Chondrocyte (in vitro differentiated cells): ENCODE data around the gene TMEM254. TPM values are rescaled to one million over a fixed set of nuclear protein-coding genes. Genes with fewer than 3 reads are reported as not detected.

ENCODE experiments used
- DNase-seq: peaks from one replicate; pipeline ENCODE4 v3.0.0; 2021; ENCODE audit warnings: mixed read lengths, low spot score
- H3K27ac Mint-ChIP-seq: one replicate; pipeline ENCODE4 v1.8.0; 2021; ENCODE audit warnings: mild to moderate bottlenecking, moderate library complexity, mixed read lengths; ENCODE audit not compliant: unreplicated experiment
- H3K27me3 Mint-ChIP-seq: 2 replicates; pipeline ENCODE4 v1.8.0; 2021; ENCODE audit warnings: low read depth, mixed read lengths
- H3K36me3 Mint-ChIP-seq: 2 replicates; pipeline ENCODE4 v1.8.0; 2021; ENCODE audit warnings: low read depth, mixed read lengths
- H3K4me1 Mint-ChIP-seq: 2 replicates; pipeline ENCODE4 v1.8.0; 2021; ENCODE audit warnings: low read depth, mild to moderate bottlenecking, mixed read lengths
- H3K4me3 Mint-ChIP-seq: one replicate; pipeline ENCODE4 v1.8.0; 2021; ENCODE audit warnings: mild to moderate bottlenecking, moderate library complexity, mixed read lengths; ENCODE audit not compliant: unreplicated experiment
- H3K9me3 Mint-ChIP-seq: 2 replicates; pipeline ENCODE4 v1.8.0; 2021; ENCODE audit warnings: low read depth, mixed read lengths
- CTCF ChIP-seq: fragments of 200-600 bp; sonication (generic); IDR thresholded peaks from 2 replicates; pipeline ENCODE4 v1.5.0; 2021; ENCODE audit warnings: antibody characterized with exemption, mild to moderate bottlenecking, moderate library complexity
- total RNA-seq: library from RNA; stranded (reverse); gene quantifications from 3 replicates; pipeline ENCODE4 v1.2.1, GENCODE V29; 2021

Gene TMEM254
- total RNA-seq, 1 donor from 2014 or later: 19.6 TPM

DNA sequence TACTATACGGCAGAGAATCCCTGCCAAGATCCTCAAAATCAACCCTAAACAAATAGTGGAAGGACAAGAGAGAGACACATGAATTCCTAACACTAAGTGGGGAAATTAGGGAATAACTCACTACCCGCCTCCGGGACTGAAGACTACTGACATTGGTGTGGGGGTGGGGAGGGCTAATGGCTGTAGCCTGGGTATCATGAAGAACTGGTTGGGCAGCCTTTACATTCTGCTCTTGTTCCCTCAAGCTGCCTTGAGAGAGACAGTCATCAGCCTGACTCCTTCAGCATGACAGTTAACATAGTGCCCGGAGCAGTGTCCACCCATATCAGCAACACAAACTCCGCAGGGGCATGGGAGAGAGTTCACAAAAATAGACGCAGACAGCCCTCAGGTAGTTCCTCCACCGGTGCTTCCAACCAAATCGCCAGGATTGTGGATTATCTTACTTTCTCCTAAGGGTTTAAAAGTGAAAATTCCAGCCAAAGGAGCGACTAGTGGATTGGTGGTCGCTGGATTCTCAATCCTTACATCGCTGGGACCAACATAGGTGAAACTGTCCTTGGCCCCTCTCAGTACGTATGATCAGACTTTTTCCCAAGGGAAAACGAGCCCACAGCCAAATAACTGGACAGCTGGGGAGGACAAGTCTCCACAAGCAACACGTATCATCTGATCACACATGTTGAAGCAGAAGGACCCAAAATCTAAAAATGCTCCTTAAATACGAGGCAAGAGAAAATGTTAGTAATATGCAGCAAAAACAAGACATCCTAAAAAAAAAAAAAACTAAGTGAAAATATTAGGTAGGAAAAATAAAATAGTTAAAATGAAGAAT is 22.6 kb downstream of the TMEM254 start:
- no peak overlapping the region for H3K4me3 Mint-ChIP-seq
- peaks cover 15% of the 10 kb centered on the region for H3K4me1 Mint-ChIP-seq
- H3K9me3 Mint-ChIP-seq: no peaks in the 10 kb centered on the region
- no peak for TF ChIP-seq CTCF
- no peaks in the 10 kb centered on the region for H3K36me3 Mint-ChIP-seq
- H3K27me3 Mint-ChIP-seq: peaks cover 2% of the 10 kb centered on the region
- no peak overlapping the region for H3K27ac Mint-ChIP-seq
- DNase-seq: no peak

- no peak for TF ChIP-seq CTCF
- Mint-ChIP-seq H3K9me3 (peaks cover 21% of the 10 kb centered on the region), H3K4me1 (peaks cover 15% of the 10 kb centered on the region), H3K27me3 (no peaks in the 10 kb centered on the region), H3K27ac (peak overlapping the region; percentile 80), H3K4me3 (no peak overlapping the region), H3K36me3 (peaks cover 11% of the 10 kb centered on the region)
- no peak for DNase-seq
These were observed 25.8 kb downstream of the TMEM254 start for GRCh38 chr10:80104066-80104926.

DNA sequence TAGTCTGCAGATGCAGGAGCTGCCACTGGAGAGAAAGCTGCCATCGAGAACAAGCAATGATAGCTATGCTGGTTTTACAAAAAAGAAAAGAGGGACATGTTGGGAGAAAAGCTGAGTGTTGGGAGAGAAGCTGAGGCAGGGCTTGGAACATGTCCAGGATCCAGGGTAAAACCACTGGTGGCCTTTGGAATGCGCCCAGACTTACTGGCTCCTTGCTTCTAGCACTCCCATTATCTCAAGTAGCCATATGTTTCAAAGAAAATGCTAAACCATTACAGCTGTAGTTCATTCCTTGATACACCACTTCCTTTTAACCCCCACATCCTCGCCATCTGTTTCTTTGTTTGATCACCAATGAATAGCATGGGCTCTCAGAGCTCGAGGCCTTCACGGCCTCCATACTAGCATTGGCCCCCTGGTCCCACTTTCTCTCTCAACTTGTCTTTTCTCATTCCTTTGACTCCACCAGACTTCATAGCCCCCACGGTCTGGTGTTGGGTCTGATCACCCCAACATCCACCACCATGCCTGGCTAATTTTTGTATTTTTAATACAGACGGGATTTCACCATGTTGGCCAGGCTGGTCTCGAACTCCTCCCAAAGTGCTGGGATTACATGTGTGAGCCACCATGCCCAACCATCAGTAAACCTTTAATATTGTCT is 30.2 kb downstream of the TMEM254 start:
- Mint-ChIP-seq H3K4me1 (peaks cover 24% of the 10 kb centered on the region), H3K27ac (no peak overlapping the region), H3K9me3 (peaks cover 28% of the 10 kb centered on the region), H3K4me3 (no peak overlapping the region), H3K36me3 (peaks cover 16% of the 10 kb centered on the region), H3K27me3 (no peaks in the 10 kb centered on the region)
- DNase-seq: no peak
- TF ChIP-seq CTCF: no peak

- Mint-ChIP-seq H3K4me3 (no peak overlapping the region), H3K36me3 (peaks cover 16% of the 10 kb centered on the region), H3K4me1 (peaks cover 11% of the 10 kb centered on the region), H3K27ac (peak overlapping the region; percentile 88), H3K9me3 (peaks cover 28% of the 10 kb centered on the region), H3K27me3 (no peaks in the 10 kb centered on the region)
- TF ChIP-seq CTCF: no peak
- DNase-seq: no peak
These were observed 32.5 kb downstream of the TMEM254 start for GRCh38 chr10:80110986-80111385.

- Mint-ChIP-seq H3K36me3 (no peaks in the 10 kb centered on the region), H3K9me3 (no peaks in the 10 kb centered on the region), H3K27ac (no peak overlapping the region), H3K4me3 (no peak overlapping the region), H3K4me1 (peaks cover 19% of the 10 kb centered on the region), H3K27me3 (no peaks in the 10 kb centered on the region)
- no peak for TF ChIP-seq CTCF
- no peak for DNase-seq
These were observed 40.2 kb downstream of the TMEM254 start for GRCh38 chr10:80118669-80119068.
